ENCODE results near the gene CHKA. TPM values are rescaled to one million over a fixed set of nuclear protein-coding genes. Genes with fewer than 3 reads are reported as not detected.

The CHKA gene
- total and polyA plus RNA-seq, 9 of the 15 experiments (the other 6 are each of a cell fraction or from before 2014, with no cell fraction given), result 3.6 to 37.0 (median 30.2) TPM

GRCh38 chr11:68035266-68035876 lies 85.8 kb downstream of the CHKA start:
- intact Hi-C loops (cut with micrococcal nuclease), result no loop called here
- H3K4me2 ChIP-seq (ENCODE audit: insufficient read depth, low read length), result no peak overlapping the region
- H2AFZ ChIP-seq (ENCODE audit: low read depth, low read length), result no peak overlapping the region
- H3K36me3 ChIP-seq (ENCODE audit: control insufficient read depth, insufficient read depth, low read length), result peaks cover 44% of the 10 kb centered on the region; the same call in 2 of the 3 replicates
- peaks cover 46% of the 10 kb centered on the region for H3K79me2 ChIP-seq (ENCODE audit: control insufficient read depth, insufficient read depth, low read length)
- WGBS (ENCODE audit: insufficient coverage, low coverage, missing lambda C conversion rate), result 86% methylated on average over 13 of the region's 13 CpGs
- no peaks in the 10 kb centered on the region for H4K20me1 ChIP-seq (replicated peaks; ENCODE audit: control insufficient read depth, insufficient read depth, low read length)
- no peak overlapping the region for H3K4me3 ChIP-seq
- H3K27ac ChIP-seq (ENCODE audit: extremely low read depth, low read depth, low read length), result no peak overlapping the region
- H3K9me3 ChIP-seq (replicated peaks; ENCODE audit: control insufficient read depth, insufficient read depth, low read depth, low read length), result no peaks in the 10 kb centered on the region
- ChIA-PET POLR2A (interaction anchor here (0.6 to 1.1 kb wide), 2 partner anchors 14 to 237 kb away, joined by 3 read pairs; no protein-coding TSS in a partner anchor), CTCF (ENCODE audit: low intra/inter-chr PET ratio) (no interaction called here)
- DNase-seq (ENCODE audit: extremely low read depth in 1 of 4, low spot score in 3 of 4), result no peak
- peak overlapping the region in 1 of 2 experiments; percentile 73; a peak in 2 of 4 replicates for H3K9ac ChIP-seq (ENCODE audit: insufficient read depth in 1 of 2, low read depth in 2 of 2, low read length in 2 of 2)
- BruUV-seq (replicated peaks), result no TSS peak
- in situ Hi-C loops (cut with MboI), result no loop called here
- H3K9me1 ChIP-seq (ENCODE audit: control insufficient read depth, insufficient read depth, low read length), result no peaks in the 10 kb centered on the region
- H3K27me3 ChIP-seq (ENCODE audit: control insufficient read depth in 2 of 2, insufficient read depth in 2 of 2, low read length in 2 of 2), result no peaks in the 10 kb centered on the region
- no peak for FAIRE-seq
- peaks cover 25 to 76% of the 10 kb centered on the region in 2 experiments for H3K4me1 ChIP-seq (replicated peaks in 1 of 2; ENCODE audit: control insufficient read depth in 2 of 2, insufficient read depth in 2 of 2, low read length in 2 of 2)
- ATAC-seq, result no peak
- TF ChIP-seq CHD2 (IDR thresholded peaks at IDR 0.05; ENCODE audit: low read depth, low read length) (no peak), ASH1L (IDR thresholded peaks at IDR 0.05; ENCODE audit: borderline replicate concordance, low read depth, partially characterized antibody) (no peak), ATF2 (CRISPR knock-in tag; IDR thresholded peaks at IDR 0.05) (no peak), ZNF316 (IDR thresholded peaks at IDR 0.05) (peak; percentile 85), TFAM (CRISPR knock-in tag; conservative IDR thresholded peaks at IDR 0.05) (no peak), NCOR1 (IDR thresholded peaks at IDR 0.05) (no peak), HES1 (IDR thresholded peaks at IDR 0.05; ENCODE audit: low read depth) (no peak), ZNF282 (CRISPR knock-in tag; IDR thresholded peaks at IDR 0.05) (no peak), CGGBP1 (CRISPR knock-in tag; IDR thresholded peaks at IDR 0.05) (no peak), SRSF3 (IDR thresholded peaks at IDR 0.05; ENCODE audit: insufficient read depth, low read length) (no peak), MAFF (IDR thresholded peaks at IDR 0.05; ENCODE audit: low read length) (0 out of 2 replicates have a peak, but pooled peaks have one; percentile 14), ZNF197 (CRISPR knock-in tag; IDR thresholded peaks at IDR 0.05; ENCODE audit: low read depth) (no peak)
